ENCODE data around the gene RCC2. TPM values are rescaled to one million over a fixed set of nuclear protein-coding genes. Genes with fewer than 3 reads are reported as not detected.

Gene RCC2
- total RNA-seq, 4 donors from 2014 or later: 17.4 to 24.0 (median 21.5) TPM

DNA sequence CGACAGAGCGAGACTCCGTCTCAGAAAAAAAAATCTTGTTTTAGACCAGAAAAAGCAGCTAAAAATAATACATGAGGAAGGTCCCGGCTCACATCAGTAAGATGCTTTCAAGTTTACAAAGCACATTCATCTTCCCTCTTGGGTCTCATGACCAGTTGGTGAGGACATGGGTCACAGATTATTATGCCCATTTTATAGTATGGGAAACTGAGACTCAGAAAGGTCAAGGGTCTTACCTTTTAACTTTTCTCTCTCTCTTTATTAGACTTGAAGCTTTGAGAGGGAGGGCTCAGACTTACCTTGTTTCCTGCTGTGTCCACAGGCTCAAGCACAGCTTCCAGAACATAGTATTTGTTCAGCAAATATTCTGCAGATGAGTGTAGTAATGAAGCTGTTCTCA lies 13.2 kb upstream of the RCC2 start:
- TF ChIP-seq, protein P1, sequence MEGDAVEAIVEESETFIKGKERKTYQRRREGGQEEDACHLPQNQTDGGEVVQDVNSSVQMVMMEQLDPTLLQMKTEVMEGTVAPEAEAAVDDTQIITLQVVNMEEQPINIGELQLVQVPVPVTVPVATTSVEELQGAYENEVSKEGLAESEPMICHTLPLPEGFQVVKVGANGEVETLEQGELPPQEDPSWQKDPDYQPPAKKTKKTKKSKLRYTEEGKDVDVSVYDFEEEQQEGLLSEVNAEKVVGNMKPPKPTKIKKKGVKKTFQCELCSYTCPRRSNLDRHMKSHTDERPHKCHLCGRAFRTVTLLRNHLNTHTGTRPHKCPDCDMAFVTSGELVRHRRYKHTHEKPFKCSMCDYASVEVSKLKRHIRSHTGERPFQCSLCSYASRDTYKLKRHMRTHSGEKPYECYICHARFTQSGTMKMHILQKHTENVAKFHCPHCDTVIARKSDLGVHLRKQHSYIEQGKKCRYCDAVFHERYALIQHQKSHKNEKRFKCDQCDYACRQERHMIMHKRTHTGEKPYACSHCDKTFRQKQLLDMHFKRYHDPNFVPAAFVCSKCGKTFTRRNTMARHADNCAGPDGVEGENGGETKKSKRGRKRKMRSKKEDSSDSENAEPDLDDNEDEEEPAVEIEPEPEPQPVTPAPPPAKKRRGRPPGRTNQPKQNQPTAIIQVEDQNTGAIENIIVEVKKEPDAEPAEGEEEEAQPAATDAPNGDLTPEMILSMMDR (IDR thresholded peaks at IDR 0.05; ENCODE audit: low read depth): no peak

- TF ChIP-seq, protein P1 (IDR thresholded peaks at IDR 0.05; ENCODE audit: low read depth): no peak
These were observed 12.3 kb upstream of the RCC2 start for GRCh38 chr1:17451731-17452130.

- TF ChIP-seq, protein P1 (IDR thresholded peaks at IDR 0.05; ENCODE audit: low read depth): no peak
These were observed 8.1 kb upstream of the RCC2 start for GRCh38 chr1:17447501-17447992.

GRCh38 chr1:17442841-17443240 lies 3.4 kb upstream of the RCC2 start:
- TF ChIP-seq, protein P1 (IDR thresholded peaks at IDR 0.05; ENCODE audit: low read depth): no peak

- TF ChIP-seq, protein P1 (IDR thresholded peaks at IDR 0.05; ENCODE audit: low read depth): no peak
These were observed 2.5 kb upstream of the RCC2 start for GRCh38 chr1:17441993-17442357.

- TF ChIP-seq, protein P1 (IDR thresholded peaks at IDR 0.05; ENCODE audit: low read depth): no peak
These were observed 2.0 kb upstream of the RCC2 start for GRCh38 chr1:17441265-17441992.

GRCh38 chr1:17440827-17441168 lies 1.3 kb upstream of the RCC2 start:
- TF ChIP-seq, protein P1 (IDR thresholded peaks at IDR 0.05; ENCODE audit: low read depth): no peak
